HCT116 (cell line): ENCODE measurements around the gene FMN1.

ENCODE experiments used
- CTCF ChIP-seq, 3 experiments: fragments of 200-600 bp in 1 of 3; sonication (generic) in 1 of 3; IDR thresholded peaks in 2 of 3; conservative IDR thresholded peaks in 1 of 3; 2 replicates each; pipeline ENCODE4 v1.5.1; 2012 to 2017; ENCODE audit warnings: low read depth in 2 of 3, low read length in 2 of 3, antibody characterized with exemption in 1 of 3, borderline replicate concordance in 1 of 3, control low read depth in 1 of 3, mild to moderate bottlenecking in 1 of 3, mixed read lengths in 1 of 3, mixed run types in 1 of 3, moderate library complexity in 1 of 3; ENCODE audit not compliant: insufficient read depth in 1 of 3
- ELF1 ChIP-seq: IDR thresholded peaks from 2 replicates; pipeline ENCODE4 v1.6.1; 2012; ENCODE audit warnings: low read depth, borderline replicate concordance
- EZH2 ChIP-seq: fragments of 200-600 bp; sonication (generic); IDR thresholded peaks from 2 replicates; pipeline ENCODE4 v1.6.1; 2017; ENCODE audit warnings: antibody characterized with exemption, mixed run types
- EZH2phosphoT487 ChIP-seq: fragments of 200-600 bp; IDR thresholded peaks from 2 replicates; pipeline ENCODE4 v1.6.1; 2018; ENCODE audit warnings: antibody characterized with exemption, borderline replicate concordance
- FOSL1 ChIP-seq: IDR thresholded peaks from 2 replicates; pipeline ENCODE4 v1.6.1; 2012; ENCODE audit warnings: low read depth
- POLR2A ChIP-seq: IDR thresholded peaks from 2 replicates; pipeline ENCODE4 v1.7.0; 2011; ENCODE audit warnings: borderline replicate concordance; ENCODE audit not compliant: insufficient read depth, insufficient read length; ENCODE audit errors: extremely low read depth
- POLR2AphosphoS5 ChIP-seq: IDR thresholded peaks from 2 replicates; pipeline ENCODE4 v1.6.1; 2011; ENCODE audit warnings: mild to moderate bottlenecking, low read depth, low read length, moderate library complexity
- RAD21 ChIP-seq: IDR thresholded peaks from 2 replicates; pipeline ENCODE4 v1.6.1; 2012; ENCODE audit warnings: low read depth, mild to moderate bottlenecking
- REST ChIP-seq: IDR thresholded peaks from 2 replicates; pipeline ENCODE4 v1.6.1; 2012; ENCODE audit warnings: low read depth
- SIN3A ChIP-seq: IDR thresholded peaks from 2 replicates; pipeline ENCODE4 v1.6.1; 2012; ENCODE audit warnings: low read depth
- SRF ChIP-seq: IDR thresholded peaks from 2 replicates; pipeline ENCODE4 v1.6.1; 2012; ENCODE audit warnings: low read depth
- YY1 ChIP-seq: IDR thresholded peaks from 2 replicates; pipeline ENCODE4 v1.6.1; 2011; ENCODE audit warnings: low read length, low read depth, moderate library complexity, mild to moderate bottlenecking; ENCODE audit not compliant: insufficient replicate concordance; ENCODE audit errors: extremely low read depth
- ZBTB33 ChIP-seq: IDR thresholded peaks from 2 replicates; pipeline ENCODE4 v1.6.1; 2011; ENCODE audit warnings: mild to moderate bottlenecking, low read length, moderate library complexity; ENCODE audit not compliant: insufficient replicate concordance; ENCODE audit errors: extremely low read depth
- ZNF274 ChIP-seq: fragments of 200-500 bp; sonication (Bioruptor generic); IDR thresholded peaks from 2 replicates; pipeline ENCODE4 v1.6.1; 2014; ENCODE audit warnings: mild to moderate bottlenecking, low read depth, low read length, inconsistent platforms

GRCh38 chr15:32908872-32909271 lies 285.6 kb downstream of the FMN1 start:
- TF ChIP-seq ZBTB33 (no peak), YY1 (no peak), CTCF (IDR thresholded peaks at IDR 0.05 in 2 of 3, conservative IDR thresholded peaks at IDR 0.05 in 1 of 3; ENCODE audit: borderline replicate concordance in 1 of 3, insufficient read depth in 1 of 3, low read depth in 2 of 3, low read length in 2 of 3) (no peak), POLR2A (no peak), SRF (no peak), FOSL1 (no peak), EZH2 (no peak), SIN3A (no peak), ZNF274 (no peak), REST (no peak), EZH2phosphoT487 (no peak), POLR2AphosphoS5 (no peak), RAD21 (no peak), ELF1 (no peak)
